SW480 (cell line): ENCODE results near the gene DIS3L2.
"Not testable (repeated sequence)": the region's sequence is repeated elsewhere in the genome, so short reads cannot be mapped to it uniquely, and the experiment has no call there.

Experiments used
- DNase-seq: peaks from one replicate; pipeline ENCODE4 v3.0.0-alpha.2; 2016; ENCODE audit warnings: low spot score

The DIS3L2 gene

DNA sequence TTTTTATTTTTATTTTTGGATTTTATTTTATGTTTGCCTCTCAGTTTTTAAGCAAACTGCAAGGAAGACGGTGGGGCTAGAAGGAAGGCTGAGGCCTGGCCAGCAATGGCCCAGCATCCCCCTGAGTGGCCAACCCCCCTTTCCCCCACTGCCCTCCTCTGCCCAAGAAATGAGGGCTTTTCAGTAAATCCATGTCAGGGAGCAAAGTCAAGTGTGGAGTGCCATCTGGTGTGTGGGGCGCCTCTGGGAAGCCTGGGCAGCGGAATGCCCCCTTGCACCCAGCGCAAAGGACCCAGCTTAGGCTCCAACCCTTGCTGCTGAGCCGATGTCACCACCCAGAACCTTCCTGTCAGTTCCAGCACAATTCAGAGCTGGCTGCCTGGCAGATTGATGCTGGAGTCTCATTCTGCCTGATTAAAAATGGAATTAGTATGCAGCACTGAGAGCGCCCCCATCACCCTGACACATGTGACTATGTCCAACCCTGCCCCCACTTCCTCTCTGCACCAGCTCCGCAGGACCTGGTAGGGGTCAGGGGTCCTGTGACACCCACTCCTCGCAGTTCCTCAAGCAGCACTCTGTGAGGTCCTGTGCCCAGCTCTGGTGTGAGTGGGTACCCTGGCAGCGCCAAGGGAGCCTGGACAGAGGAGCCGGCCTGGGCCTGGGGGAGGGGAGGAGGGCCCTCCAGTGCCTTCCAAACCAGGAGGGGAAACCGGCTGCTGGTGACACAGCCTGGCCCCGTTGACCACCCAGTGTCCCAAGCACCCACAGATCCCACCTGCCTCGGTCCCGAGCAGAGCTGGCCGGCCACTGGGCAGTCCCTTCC, 407.8 kb downstream of the DIS3L2 start:
- no peak for DNase-seq

DNA sequence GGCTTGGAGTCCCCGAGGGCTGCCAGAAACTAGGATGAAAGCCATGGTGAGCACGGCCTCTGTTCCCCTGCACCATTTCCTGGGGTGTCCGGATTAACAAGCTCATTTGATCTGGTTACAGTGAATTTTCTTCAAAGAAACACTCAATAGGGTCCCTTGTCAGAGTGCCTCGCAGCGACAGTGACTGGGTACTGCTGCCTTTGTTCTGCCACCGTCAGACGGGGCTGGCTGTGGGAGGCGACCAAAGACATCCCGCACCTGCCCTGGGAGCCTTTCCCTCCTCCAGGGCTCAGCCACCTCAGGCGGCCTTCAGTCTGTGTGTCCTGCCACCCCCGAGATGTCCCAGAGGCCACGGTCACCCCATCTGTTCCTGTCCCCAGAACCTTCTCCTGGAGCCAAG, 408.5 kb downstream of the DIS3L2 start:
- not testable (repeated sequence) for DNase-seq

DNA sequence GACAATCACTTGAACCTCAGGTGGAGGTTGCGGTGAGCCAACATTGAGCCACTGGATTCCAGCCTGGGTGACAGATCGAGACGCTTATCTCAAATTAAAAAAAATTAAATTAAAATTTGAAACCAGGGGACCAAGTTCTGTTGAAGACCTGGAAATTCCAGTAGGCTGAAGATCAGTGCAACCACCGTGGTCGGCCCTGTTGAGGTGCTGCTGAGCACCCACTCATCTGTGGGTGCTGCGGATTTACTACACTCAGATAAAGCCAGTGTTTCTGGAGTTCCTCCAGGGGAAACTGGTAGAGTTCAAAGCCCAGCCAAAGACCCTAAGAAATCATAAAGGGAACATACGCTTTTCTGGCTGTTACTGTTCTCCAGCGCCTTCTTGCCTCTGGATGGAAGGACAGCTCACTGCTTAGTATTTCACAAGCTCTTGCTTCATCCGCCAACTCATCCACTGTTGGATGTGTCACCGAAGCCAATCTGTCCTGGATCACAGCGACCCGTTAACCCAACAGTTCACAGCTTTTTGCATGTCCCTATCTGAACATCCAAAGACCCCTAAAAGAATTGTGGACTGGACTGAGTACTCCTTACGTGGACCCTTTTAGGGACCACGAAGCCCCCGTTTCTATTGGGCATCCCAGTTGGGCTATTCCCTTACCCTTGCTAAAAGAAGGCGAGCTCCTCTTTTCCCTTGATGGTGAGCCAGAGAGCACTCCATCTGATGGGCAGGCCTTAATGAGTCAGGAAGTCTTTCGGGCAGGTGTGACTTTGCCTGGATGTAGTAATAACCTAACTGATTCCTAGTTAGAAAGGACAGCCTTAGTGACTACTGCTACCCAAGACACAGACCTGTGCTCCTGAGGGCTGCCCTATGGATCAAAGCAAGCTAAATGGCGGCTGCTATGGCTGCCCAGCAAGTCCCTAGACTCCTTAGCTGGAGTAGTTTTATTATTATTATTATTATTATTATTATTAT, 411.0 kb downstream of the DIS3L2 start:
- no peak for DNase-seq

DNA sequence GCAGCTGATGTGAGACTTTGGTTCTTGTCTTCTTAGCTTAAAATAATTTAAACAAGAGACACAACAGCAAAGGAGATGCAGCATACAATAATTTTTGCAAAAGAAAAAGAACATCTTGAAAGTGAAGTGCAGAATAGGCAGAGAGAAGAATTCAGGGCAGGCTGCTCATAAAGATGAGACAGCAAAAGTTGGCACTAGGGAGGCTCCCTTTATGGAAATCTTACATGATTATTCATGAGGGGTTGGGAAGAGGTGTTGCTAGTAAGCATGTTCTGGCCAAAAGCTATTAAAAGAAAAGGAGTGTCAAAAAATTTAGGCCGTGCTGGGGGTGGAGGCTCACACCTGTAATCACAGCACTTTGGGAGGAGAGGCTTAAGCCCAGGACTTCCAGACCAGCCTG, 412.8 kb downstream of the DIS3L2 start:
- no peak for DNase-seq

DNA sequence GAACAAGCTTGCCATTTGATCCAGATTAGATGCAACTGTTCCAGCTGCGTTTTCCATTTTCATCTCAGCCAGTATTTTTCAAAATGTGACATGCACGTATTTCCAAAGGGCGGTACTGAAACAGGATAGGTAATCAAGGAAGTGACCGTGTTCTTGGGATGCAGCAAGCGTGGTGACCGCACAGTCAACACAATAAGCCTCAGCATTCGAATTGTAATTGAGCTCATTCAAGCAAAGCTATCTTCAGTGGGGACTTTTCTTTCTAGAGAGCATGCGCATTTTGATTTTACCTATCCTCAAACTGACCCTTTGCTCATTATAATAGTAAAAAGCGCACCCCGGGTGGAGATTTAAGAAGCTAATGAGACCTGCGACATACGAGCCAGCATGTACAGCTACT, 413.7 kb downstream of the DIS3L2 start:
- DNase-seq: no peak

DNA sequence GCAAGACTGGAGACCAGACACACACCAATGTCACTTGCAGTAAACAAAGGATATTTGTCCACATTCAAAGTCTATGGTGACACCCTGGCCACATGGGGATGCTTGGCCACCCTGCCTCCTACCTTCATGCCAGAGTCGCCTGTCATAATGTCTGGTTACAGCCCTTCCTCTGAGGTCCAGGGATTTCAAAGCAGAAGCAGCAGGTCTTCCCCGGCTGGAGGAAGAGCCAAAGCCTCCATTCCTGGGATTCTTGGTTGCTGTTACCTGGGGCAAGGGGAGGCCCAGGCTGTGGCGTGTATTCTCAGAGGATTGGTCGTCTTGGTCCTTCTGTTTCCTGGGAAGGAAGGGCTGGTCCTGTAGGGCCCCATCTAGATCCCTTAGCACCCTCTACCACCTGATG, 414.7 kb downstream of the DIS3L2 start:
- no peak for DNase-seq

DNA sequence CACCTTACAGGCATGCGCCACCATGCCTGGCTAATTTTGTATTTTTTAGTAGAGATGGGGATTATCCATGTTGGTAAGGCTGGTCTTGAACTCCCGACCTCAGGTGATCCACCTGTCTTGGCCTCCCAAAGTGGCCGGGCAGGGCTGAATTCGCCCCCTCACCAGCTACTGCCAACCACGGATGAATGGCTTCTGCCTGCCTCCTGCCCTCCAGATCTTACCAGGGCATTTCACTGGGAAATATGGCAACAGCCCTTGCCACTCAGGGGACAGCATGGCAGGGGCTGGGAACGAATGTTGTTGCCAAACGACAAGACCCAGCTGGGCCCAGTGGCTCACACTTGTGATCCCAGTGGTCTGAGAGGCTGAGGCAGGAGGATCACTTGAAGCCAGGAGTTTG, 415.2 kb downstream of the DIS3L2 start:
- no peak for DNase-seq

DNA sequence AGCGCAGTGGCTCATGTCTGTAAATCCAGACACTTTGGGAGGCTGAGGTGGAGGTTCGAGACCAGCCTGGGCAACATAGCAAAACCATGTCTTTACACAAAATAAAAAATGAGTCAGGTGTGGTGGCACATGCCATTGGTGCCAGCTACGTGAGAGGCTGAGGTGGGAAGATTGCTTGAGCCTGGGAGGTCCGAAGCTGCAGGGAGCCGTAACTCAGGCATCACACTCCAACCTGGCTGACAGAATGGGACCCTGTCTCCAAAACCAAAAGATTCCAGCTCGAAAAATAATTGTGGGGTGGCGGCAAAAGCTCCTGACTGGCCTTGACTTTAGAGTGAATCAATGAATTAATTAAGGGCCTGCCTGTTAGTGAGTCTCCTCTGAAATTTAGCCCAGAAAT, 415.8 kb downstream of the DIS3L2 start:
- DNase-seq: no peak

DNA sequence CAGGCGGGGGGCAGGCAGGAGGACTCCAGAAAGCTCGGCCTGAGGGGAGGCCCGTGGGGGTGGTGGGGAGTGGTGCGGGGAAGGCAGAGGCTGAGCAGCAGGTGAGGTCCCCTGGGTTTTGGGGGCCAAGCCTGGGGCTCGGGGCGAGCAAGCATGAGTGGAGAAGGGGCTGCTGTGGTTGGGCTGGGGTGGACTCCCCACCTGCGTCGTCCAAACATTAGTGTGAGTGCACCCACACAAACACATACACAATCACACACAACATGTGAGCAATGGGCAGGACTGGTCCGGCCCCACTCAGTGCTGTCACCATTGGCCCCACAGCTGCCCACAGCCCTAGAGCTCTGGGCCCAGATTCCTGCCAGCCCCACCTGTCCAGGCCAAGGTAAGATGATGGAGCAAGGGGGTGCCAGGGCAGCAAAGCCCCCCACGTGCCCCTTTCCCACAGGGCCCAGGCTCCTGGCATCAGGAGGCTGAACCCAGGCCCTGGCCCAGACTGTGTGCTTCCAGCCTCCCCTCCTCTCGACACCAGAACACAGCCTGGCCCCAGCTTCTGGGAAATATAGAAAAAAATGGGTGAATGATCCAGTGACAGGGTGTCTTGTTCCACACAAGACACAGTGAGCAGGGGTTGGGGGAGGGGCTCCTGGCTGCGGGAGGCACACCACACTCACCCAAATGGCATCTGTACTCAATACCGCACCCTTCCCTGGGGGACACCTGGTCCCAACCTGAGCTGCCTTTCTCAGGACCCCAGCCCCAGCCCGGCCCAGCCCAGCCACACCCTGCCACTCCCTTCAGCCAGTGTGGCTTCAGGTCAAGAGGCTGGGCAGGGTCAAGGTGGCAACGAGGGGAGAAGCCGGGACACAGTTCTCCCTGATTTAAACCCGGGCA, 416.6 kb downstream of the DIS3L2 start:
- peak; percentile 75 for DNase-seq

DNA sequence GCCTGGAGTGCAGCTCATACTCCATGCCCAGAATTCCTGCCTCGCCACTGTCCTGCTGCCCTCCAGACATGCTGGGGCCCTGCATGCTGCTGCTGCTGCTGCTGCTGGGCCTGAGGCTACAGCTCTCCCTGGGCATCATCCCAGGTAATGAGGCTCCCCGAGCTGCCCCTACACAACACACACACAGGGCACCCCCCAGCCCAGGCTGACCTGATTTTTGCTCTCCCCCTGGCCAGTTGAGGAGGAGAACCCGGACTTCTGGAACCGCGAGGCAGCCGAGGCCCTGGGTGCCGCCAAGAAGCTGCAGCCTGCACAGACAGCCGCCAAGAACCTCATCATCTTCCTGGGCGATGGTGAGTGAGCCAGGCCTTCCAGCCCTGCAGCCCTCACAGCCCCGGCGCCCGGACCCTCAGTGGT, 417.2 kb downstream of the DIS3L2 start, which contains the start of gene ALPP:
TSS of gene ALPP (plus strand) at position 17 of the 417 bp plus-strand sequence. CDS start at position 69, 52 bp downstream.
- DNase-seq: peak; percentile 26

DNA sequence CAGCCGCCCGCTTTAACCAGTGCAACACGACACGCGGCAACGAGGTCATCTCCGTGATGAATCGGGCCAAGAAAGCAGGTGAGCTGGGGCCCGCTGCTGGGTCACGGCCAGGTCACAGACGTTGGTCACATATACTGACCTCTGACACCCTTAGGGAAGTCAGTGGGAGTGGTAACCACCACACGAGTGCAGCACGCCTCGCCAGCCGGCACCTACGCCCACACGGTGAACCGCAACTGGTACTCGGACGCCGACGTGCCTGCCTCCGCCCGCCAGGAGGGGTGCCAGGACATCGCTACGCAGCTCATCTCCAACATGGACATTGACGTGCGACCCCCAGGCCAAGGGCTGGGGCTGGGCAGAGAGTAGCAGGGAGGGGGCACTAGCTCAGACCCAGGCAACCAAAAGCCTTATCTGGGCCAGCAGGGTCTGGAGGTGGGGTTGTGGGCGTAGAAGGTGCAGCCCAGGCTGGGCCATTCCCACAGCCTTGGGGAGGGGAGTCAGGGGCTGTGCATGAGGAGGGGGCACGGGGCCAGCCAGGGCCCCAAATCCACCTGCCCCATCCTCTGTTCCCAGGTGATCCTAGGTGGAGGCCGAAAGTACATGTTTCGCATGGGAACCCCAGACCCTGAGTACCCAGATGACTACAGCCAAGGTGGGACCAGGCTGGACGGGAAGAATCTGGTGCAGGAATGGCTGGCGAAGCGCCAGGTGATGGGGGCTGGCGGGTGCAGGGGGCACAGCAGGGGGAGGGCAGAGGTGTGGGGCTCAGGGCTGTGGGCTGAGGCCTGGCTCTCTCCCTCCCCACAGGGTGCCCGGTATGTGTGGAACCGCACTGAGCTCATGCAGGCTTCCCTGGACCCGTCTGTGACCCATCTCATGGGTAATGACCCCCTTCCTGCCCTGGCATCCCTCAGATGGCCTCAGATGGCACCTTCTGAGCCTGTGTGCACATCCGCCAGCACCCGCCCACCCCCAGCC, 418.4 kb downstream of the DIS3L2 start:
- not testable (repeated sequence) for DNase-seq

DNA sequence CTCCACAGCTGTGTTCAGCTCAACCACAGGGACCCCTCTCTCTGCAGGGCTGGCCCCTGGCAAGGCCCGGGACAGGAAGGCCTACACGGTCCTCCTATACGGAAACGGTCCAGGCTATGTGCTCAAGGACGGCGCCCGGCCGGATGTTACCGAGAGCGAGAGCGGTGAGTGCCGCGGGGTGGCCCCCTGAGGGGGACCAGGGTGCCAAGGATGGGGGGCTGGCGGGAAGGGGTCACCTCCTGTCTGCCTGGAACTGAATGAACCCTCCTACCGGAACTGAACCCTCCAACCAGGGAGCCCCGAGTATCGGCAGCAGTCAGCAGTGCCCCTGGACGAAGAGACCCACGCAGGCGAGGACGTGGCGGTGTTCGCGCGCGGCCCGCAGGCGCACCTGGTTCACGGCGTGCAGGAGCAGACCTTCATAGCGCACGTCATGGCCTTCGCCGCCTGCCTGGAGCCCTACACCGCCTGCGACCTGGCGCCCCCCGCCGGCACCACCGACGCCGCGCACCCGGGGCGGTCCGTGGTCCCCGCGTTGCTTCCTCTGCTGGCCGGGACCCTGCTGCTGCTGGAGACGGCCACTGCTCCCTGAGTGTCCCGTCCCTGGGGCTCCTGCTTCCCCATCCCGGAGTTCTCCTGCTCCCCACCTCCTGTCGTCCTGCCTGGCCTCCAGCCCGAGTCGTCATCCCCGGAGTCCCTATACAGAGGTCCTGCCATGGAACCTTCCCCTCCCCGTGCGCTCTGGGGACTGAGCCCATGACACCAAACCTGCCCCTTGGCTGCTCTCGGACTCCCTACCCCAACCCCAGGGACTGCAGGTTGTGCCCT, 419.9 kb downstream of the DIS3L2 start:
- not testable (repeated sequence) for DNase-seq

DNA sequence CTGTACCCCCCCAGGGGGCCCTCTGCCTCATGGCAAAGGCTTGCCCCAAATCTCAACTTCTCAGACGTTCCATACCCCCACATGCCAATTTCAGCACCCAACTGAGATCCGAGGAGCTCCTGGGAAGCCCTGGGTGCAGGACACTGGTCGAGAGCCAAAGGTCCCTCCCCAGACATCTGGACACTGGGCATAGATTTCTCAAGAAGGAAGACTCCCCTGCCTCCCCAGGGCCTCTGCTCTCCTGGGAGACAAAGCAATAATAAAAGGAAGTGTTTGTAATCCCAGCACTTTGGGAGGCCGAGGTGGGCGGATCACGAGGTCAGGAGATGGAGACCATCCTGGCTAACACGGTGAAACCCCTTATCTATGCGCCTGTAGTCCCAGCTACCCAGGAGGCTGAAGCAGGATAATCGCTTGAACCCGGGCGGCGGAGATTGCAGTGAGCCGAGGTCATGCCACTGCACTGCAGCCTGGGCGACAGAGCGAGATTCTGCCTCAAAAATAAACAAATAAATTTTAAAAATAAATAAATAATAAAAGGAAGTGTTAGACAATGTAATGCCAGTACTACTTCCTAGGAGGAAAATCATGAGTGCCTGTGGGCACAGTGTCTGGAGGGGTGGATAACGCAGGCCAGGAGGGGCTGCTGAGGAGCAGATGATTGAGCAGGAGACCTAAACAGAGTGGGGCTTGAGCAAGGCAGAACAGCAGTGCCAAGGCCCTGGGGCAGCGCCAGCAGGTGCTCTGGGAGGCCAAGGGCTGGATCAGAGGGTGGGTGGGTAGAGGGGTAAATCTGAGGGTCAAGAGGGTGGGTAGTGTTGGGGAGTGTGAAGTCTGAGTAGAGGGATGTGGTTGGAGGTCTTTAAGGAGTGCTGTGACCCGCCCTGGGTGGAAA, 421.1 kb downstream of the DIS3L2 start:
- no peak for DNase-seq

DNA sequence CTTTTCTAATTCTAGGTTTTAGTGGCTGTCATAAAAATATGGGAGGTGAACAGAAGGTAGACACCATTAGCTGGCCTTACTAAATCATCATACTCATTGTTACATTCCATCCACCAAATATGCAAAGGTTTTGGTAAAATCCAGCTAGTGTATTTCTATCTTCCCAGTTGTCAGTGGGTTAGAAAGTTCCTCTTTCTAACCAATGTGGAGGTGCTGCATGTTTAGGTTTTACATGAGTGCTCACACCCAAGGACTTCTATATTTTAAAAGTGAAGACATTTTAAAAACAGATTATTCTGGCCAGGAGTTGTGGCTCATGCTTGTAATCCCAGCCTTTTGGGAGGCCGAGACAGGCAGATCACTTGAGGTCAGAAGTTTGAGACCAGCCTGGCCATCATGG, 423.0 kb downstream of the DIS3L2 start:
- DNase-seq: no peak

DNA sequence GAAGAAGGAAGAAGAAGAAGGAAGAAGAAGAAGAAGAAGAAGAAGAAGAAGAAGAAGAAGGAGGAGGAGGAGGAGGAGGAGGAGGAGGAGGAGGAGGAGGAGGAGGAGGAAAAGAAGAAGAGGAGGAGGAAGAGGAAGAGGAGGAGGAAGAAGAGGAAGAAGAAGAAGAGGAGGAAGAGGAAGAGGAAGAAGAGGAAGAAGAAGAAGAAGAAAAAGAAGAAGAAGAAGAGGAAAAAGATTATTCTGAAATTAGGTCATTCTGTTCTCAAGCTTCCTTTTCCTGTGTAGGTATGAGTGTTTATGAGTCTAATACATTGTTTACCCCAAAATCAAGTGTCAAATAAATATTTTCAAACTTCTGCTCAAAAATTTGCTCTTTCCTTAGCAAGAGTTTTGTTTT, 423.5 kb downstream of the DIS3L2 start:
- not testable (repeated sequence) for DNase-seq

DNA sequence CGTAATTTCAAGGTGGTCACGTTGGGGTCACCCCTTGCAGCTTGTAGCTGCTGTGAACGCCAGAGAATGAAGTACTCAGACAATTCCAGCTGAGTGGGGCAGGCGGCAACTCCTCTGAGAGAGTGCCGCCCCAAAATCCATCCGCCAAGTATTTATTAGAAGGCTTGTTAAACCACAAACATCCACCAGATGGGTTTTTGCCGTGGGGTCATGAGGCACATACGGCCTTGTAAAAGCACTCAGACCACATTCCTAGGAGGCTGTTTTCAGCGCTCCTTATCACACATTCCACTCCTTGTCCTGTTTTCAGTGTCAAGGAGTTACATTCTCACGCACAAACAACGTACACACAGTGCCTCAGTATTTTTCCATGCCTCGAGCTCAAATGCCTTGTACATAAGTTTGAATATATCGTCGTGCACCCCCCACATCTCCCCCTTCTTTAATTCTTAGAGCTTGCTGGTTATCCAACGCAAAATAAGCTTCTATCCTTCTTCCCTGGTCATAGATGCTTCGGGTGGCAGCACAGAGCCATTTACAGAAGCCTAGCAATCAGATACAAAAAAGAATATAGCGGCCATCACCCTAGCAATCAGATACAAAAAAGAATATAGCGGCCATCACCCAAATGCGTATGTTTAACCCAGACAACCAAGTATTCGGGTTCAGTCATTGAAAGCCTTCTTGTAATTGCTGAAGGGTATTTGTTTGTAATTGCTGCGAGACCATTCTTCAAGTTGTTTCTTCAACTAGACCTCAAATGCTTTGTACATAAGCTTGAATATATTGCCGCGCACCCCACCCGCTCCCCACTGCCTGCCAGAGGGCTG, 424.4 kb downstream of the DIS3L2 start:
- DNase-seq: peak; percentile 61

DNA sequence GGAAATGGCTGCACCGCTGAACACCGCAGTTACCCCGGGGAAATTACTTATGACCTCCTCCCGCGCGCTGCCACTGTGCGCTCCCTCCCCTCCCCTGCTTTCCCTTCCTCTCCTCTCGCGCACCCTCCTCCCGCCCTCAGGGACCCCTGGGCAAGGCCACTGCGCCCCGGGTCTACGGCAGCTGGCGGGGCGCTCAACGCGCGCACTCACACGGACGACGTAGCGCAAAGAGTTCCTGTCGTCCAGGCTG, 424.9 kb downstream of the DIS3L2 start:
- DNase-seq: no peak
